HG03108 (cell line): ENCODE measurements around the gene DYNC2I2.
"Not testable (repeated sequence)": the region's sequence is repeated elsewhere in the genome, so short reads cannot be mapped to it uniquely, and the experiment has no call there.

ENCODE experiments used
- ATAC-seq: cut with Tn5 transposase; IDR thresholded peaks from one replicate; pipeline ENCODE4 v1.9.1; 2021; ENCODE audit warnings: moderate library complexity; ENCODE audit not compliant: unreplicated experiment

Gene DYNC2I2

GRCh38 chr9:128656416-128657343 is at the start of gene DYNC2I2:
DYNC2I2 (minus strand) TSS chr9:128656847; CDS start chr9:128656726, 121 bp downstream.
- ATAC-seq, result peak; percentile 64

GRCh38 chr9:128706045-128706444 is 49.4 kb upstream of the DYNC2I2 start:
- no peak for ATAC-seq

GRCh38 chr9:128705051-128705965 is 48.7 kb upstream of the DYNC2I2 start:
- ATAC-seq, result no peak

DNA sequence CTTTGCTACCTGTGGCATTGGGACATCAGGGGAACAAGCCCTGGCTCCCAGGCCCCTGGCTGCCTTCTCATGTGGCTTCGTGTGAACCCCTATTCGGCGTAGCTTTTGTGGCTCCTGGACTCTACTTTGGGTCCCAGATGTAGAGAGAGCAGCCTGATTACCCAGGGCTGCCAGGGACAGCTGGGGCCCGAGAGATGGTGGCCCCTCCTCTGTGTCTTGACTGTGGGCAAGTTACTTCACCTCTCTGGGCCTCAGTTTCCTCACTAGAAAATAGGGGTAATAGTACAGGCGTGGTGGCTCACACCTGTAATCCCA is 47.7 kb upstream of the DYNC2I2 start:
- ATAC-seq, result no peak

- ATAC-seq, result no peak
These were observed 47.1 kb upstream of the DYNC2I2 start for GRCh38 chr9:128703616-128704355.

- no peak for ATAC-seq
These were observed 46.4 kb upstream of the DYNC2I2 start for GRCh38 chr9:128702949-128703615.

- peak; percentile 68 for ATAC-seq
These were observed 45.9 kb upstream of the DYNC2I2 start, which contains the start of gene PKN3 for GRCh38 chr9:128702445-128702948. PKN3 (plus strand) TSS chr9:128702503; CDS start chr9:128702916, 413 bp downstream.

- no peak for ATAC-seq
These were observed 44.7 kb upstream of the DYNC2I2 start for GRCh38 chr9:128701227-128701854.

DNA sequence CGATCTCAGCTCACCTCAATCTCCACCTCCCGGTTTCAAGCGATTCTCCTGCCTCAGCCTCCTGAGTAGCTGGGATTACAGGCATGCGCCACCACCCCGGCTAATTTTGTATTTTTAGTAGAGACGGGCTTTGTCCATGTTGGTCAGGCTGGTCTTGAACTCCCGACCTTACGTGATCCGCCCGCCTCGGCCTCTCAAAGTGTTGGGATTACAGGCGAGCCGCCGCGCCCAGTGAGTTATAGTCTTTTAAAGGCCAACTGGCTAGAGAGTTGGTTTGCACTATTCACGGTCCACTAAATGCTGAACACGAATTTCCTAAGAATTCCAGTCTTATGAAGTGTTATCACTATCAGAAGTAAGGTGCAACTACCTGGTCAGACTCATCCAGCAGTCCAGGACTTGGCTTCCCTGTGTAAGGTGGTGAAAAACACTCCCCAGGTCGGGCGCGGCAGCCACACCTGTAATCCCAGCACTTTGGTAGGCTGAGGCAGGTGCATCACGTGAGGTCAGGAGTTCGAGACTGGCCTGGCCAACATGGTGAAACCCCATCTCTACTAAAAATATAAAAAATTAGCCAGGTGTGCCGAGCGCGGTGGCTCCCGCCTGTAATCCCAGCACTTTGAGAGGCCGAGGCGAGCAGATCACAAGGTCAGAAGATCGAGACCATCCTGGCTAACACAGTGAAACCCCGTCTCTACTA is 42.6 kb upstream of the DYNC2I2 start:
- not testable (repeated sequence) for ATAC-seq

GRCh38 chr9:128696923-128697707 is 40.5 kb upstream of the DYNC2I2 start:
- no peak for ATAC-seq

GRCh38 chr9:128694344-128694743 is 37.7 kb upstream of the DYNC2I2 start:
- ATAC-seq, result peak; percentile 36

GRCh38 chr9:128693738-128694137 is 37.1 kb upstream of the DYNC2I2 start:
- not testable (repeated sequence) for ATAC-seq

- no peak for ATAC-seq
These were observed 34.0 kb upstream of the DYNC2I2 start for GRCh38 chr9:128690684-128691034.

DNA sequence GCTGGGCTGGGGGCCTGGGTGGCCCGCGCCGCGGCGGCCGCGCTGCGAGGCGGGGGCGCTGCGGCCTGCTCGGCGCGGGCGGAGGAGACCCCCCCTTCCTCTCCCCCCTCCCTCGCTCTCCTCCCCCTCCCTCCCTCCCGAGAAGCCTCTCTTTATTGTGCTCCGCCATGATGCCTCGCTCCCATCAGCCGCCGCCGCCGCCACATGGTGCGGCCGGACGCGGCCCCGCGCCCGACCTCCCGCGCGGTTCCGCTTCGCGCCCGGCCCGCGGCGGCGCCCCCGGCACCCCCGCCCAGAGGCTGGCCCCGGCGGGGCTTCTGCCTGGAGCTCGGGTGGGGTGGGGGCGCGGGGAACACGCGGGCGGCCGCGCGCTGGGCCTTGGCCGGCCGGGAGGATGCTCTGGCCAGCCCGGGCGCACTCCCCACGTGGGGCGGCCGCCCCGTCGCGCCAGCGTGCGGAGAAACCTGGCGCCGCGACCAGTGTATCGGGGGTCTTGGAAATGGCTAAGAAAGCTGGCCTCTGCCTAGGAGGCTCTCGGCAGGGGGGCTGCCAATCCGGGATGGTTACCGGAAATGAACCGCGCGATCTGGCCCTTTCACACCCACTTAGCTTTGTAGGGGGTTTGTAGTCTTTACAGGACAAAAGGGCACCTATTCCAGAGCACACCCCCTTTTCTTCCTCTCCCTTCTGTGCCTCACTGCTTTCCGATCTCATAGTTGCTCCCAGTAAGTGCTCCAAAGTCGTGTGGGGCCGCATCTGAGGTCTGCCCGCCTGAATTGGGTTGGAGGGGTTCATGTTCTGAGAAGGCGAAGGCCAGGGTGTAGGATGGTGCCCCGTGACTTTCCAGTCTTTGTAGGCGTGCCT is 33.4 kb upstream of the DYNC2I2 start:
- ATAC-seq, result no peak

DNA sequence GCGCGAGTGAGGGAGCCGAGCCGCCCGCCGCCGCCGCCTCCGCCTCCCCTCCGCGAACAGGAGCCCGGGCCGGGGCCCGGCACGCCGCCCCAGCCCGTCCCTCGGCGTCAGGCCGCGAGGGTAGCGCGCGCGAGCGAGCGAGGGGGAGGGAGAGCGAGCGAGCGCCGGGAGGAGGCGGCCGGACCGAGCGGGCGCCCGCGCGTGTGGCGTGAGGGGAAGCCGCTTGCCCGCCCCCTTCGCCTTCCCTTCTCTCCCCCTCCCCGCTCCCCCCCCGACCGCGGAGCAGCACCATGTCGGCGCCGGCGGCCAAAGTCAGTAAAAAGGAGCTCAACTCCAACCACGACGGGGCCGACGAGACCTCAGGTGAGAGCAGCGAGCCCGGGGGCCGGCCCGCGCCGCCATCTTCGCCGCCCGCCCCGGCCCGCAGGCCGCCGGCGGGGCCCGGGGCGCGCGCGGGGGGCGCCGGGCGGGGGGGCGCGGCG is 32.7 kb upstream of the DYNC2I2 start:
- peak; percentile 1 for ATAC-seq

DNA sequence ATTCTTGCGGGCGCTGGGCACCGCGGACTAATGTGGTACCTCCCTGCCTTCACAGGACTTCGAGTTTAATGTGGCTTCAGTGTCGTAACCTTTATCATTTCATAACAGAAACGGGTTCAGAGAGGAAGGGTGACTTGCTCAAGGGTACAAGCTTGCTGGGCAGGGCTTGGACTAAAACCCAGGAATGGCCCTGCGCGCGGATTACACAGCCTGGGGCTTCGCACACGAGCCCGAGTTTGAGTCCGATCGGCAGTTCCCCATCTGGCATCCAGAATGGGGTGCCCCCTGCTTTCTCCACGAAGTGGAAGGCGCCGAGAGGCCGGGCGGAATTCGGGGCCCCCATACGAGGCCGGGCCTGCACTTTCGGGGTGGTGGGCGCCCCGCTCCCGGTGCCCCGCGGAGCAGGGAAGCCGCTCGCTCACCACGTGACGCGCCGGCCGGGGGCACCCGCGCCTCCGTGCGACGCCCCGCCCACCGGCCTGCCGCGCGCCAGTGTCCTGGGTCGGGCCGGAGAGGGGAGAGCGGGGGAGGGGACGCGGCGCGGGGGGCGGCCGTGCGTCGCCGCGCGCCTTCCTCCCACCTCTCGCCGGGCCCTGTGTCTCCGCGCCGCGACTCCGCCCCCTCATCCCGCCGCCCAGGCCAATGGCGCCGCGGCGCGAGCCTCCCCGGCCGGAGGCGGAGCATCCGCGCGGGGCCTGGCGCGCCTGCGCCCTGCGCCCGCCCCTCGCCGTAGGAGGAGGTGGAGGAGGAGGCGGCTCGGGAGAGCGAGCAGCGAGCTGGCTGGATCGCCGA is 32.0 kb upstream of the DYNC2I2 start, which contains the start of gene SET:
Gene SET, plus strand, starts transcription at position 722 of the 792 bp plus-strand sequence. CDS start 361 bp downstream, outside the sequence.
- peak; percentile 58 for ATAC-seq
